GM23338 (cell line): ENCODE data around the gene TARS2. TPM values are rescaled to one million over a fixed set of nuclear protein-coding genes. Genes with fewer than 3 reads are reported as not detected.

Source experiments
- ATAC-seq: fragments of 200-7000 bp; cut with Tn5 transposase; 3 replicates; pipeline ENCODE4 v1.9.1; 2020
- DNase-seq: peaks from one replicate; pipeline ENCODE4 v3.0.0-alpha.2; 2015; ENCODE audit warnings: low spot score
- H2AFZ ChIP-seq: fragments of 200-600 bp; sonication (generic); 2 replicates; pipeline ENCODE4 v1.8.0; 2016; ENCODE audit warnings: antibody characterized with exemption, mild to moderate bottlenecking, moderate library complexity
- H3F3A ChIP-seq: fragments of 200-600 bp; sonication (generic); replicated peaks from 2 replicates; pipeline ENCODE4 v1.8.0; 2017; ENCODE audit warnings: antibody characterized with exemption, mixed run types, low read depth
- H3K27ac ChIP-seq: fragments of 200-600 bp; sonication (generic); 2 replicates; pipeline ENCODE4 v1.6.1; 2016; ENCODE audit warnings: low read depth
- H3K27me3 ChIP-seq: fragments of 200-600 bp; sonication (generic); 2 replicates; pipeline ENCODE4 v1.8.0; 2016; ENCODE audit warnings: mild to moderate bottlenecking, mixed run types, moderate library complexity; ENCODE audit not compliant: insufficient read depth
- H3K36me3 ChIP-seq: fragments of 200-600 bp; sonication (generic); 2 replicates; pipeline ENCODE4 v1.8.0; 2016; ENCODE audit warnings: mild to moderate bottlenecking; ENCODE audit not compliant: insufficient read depth
- H3K4me1 ChIP-seq: fragments of 200-600 bp; sonication (generic); 2 replicates; pipeline ENCODE4 v1.8.0; 2016; ENCODE audit warnings: mild to moderate bottlenecking, moderate library complexity; ENCODE audit not compliant: insufficient read depth
- H3K4me2 ChIP-seq: fragments of 200-600 bp; sonication (generic); 2 replicates; pipeline ENCODE4 v1.7.1; 2017; ENCODE audit warnings: mixed run types
- H3K4me3 ChIP-seq: fragments of 200-600 bp; sonication (generic); 2 replicates; pipeline ENCODE4 v1.6.1; 2016; ENCODE audit warnings: mixed run types
- H3K79me2 ChIP-seq: fragments of 200-600 bp; sonication (generic); replicated peaks from 2 replicates; pipeline ENCODE4 v1.8.0; 2017; ENCODE audit warnings: mild to moderate bottlenecking; ENCODE audit not compliant: insufficient read depth
- H3K9me2 ChIP-seq: fragments of 200-600 bp; sonication (generic); 2 replicates; pipeline ENCODE4 v1.8.0; 2017; ENCODE audit not compliant: insufficient read depth
- H4K20me1 ChIP-seq: fragments of 200-600 bp; sonication (generic); replicated peaks from 2 replicates; pipeline ENCODE4 v1.8.0; 2017; ENCODE audit warnings: mild to moderate bottlenecking; ENCODE audit not compliant: insufficient read depth
- H3K27ac Mint-ChIP-seq: 2 replicates; pipeline ENCODE4 v1.8.0; 2020; ENCODE audit warnings: inconsistent platforms, mild to moderate bottlenecking, moderate library complexity, mixed read lengths
- H3K27me3 Mint-ChIP-seq: 3 replicates; pipeline ENCODE4 v1.8.0; 2022; ENCODE audit warnings: low read depth, mild to moderate bottlenecking, moderate library complexity, mixed read lengths, inconsistent platforms; ENCODE audit not compliant: insufficient read depth, poor library complexity
- H3K36me3 Mint-ChIP-seq: 3 replicates; pipeline ENCODE4 v1.8.0; 2021; ENCODE audit warnings: low read depth, mild to moderate bottlenecking, inconsistent platforms, moderate library complexity, mixed read lengths
- H3K4me1 Mint-ChIP-seq: 3 replicates; pipeline ENCODE4 v1.8.0; 2020; ENCODE audit warnings: mild to moderate bottlenecking, inconsistent platforms, mixed read lengths
- H3K4me3 Mint-ChIP-seq: 3 replicates; pipeline ENCODE4 v1.8.0; 2021; ENCODE audit warnings: moderate library complexity, mild to moderate bottlenecking, inconsistent platforms, mixed read lengths
- H3K9me3 Mint-ChIP-seq: 3 replicates; pipeline ENCODE4 v1.8.0; 2020; ENCODE audit warnings: moderate library complexity, mild to moderate bottlenecking, inconsistent platforms, mixed read lengths
- CREB1 ChIP-seq: fragments of 250-450 bp; sonication (Bioruptor Pico); IDR thresholded peaks from 2 replicates; pipeline ENCODE4 v1.5.0; 2020; ENCODE audit warnings: low read depth, mild to moderate bottlenecking, moderate library complexity
- EZH2 ChIP-seq: fragments of 200-600 bp; sonication (generic); IDR thresholded peaks from one replicate; pipeline ENCODE4 v1.8.0; 2017; ENCODE audit warnings: antibody characterized with exemption, mild to moderate bottlenecking, low read depth; ENCODE audit not compliant: unreplicated experiment
- EZH2phosphoT487 ChIP-seq: fragments of 200-600 bp; sonication (generic); IDR thresholded peaks from one replicate; pipeline ENCODE4 v1.8.1; 2018; ENCODE audit warnings: antibody characterized with exemption; ENCODE audit not compliant: unreplicated experiment
- JUNB ChIP-seq: IDR thresholded peaks from one replicate; pipeline ENCODE4 v1.6.1; 2016; ENCODE audit warnings: antibody characterized with exemption; ENCODE audit not compliant: unreplicated experiment
- NANOG ChIP-seq: IDR thresholded peaks from 2 replicates; pipeline ENCODE4 v1.6.1; 2016; ENCODE audit warnings: antibody characterized with exemption, borderline replicate concordance
- POLR2AphosphoS5 ChIP-seq: IDR thresholded peaks from 2 replicates; pipeline ENCODE4 v1.6.1; 2016; ENCODE audit warnings: antibody characterized with exemption, low read depth
- STAT1 ChIP-seq: IDR thresholded peaks from one replicate; pipeline ENCODE4 v1.6.1; 2016; ENCODE audit warnings: antibody characterized with exemption; ENCODE audit not compliant: unreplicated experiment
- ZNF114 ChIP-seq: fragments of 250-450 bp; sonication (Bioruptor Pico); IDR thresholded peaks from 2 replicates; pipeline ENCODE4 v1.5.0; 2020; ENCODE audit warnings: mild to moderate bottlenecking, moderate library complexity
- ZNF331 ChIP-seq: fragments of 250-450 bp; sonication (Bioruptor Pico); IDR thresholded peaks from 2 replicates; pipeline ENCODE4 v1.5.0; 2020; ENCODE audit warnings: low read depth, mild to moderate bottlenecking, moderate library complexity
- polyA plus RNA-seq: library from polyadenylated mRNA; unstranded; fragments of >200 nt; fragmentation: Nextera tagmentation; extraction: Ambion mirVana; gene quantifications from 2 replicates; pipeline ENCODE4 v1.2.1, GENCODE V29; 2016
- total RNA-seq: library from RNA; depleted of rRNA; stranded (reverse); fragments of >200 nt; shearing (Covaris generic); gene quantifications from 2 replicates; pipeline ENCODE4 v1.2.3, GENCODE V29; 2014
- TF ChIP-seq, protein P1 (sequence below), 2 experiments: fragments of 200-600 bp in 1 of 2; sonication (generic) in 1 of 2; conservative IDR thresholded peaks; 2 replicates each; pipeline versions ENCODE4 v1.5.1 to v1.6.1; 2016 to 2017; ENCODE audit warnings: antibody characterized with exemption in 2 of 2, low read depth in 2 of 2, mild to moderate bottlenecking in 2 of 2, moderate library complexity in 1 of 2
- TF ChIP-seq, protein P2 (sequence below): IDR thresholded peaks from one replicate; pipeline ENCODE4 v1.6.1; 2018; ENCODE audit warnings: antibody characterized with exemption; ENCODE audit not compliant: unreplicated experiment
- TF ChIP-seq, protein P3 (sequence below): fragments of 250-450 bp; sonication (Bioruptor Pico); IDR thresholded peaks from 2 replicates; pipeline ENCODE4 v1.5.0; 2020; ENCODE audit warnings: mild to moderate bottlenecking, moderate library complexity
- TF ChIP-seq, protein P4 (sequence below): IDR thresholded peaks from 2 replicates; pipeline ENCODE4 v1.6.1; 2016; ENCODE audit warnings: antibody characterized with exemption

The TARS2 gene
- total and polyA plus RNA-seq, 2 experiments from 2014 or later: 19.5 to 28.4 TPM

DNA sequence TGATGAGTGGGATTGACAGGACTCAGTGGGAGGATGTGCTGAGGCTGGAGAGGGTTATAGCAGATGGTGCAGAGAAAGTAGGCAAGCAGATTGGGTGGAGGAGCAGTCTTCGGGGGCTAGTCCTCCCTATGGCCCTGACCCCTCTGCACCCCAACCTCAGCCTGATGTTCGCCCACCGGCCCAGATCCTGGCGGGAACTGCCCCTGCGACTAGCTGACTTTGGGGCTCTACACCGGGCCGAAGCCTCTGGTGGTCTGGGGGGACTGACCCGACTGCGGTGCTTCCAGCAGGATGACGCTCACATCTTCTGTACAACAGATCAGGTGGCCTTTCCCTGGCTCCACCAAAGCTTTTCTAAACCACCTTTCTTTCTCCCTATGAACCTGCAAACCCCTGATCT is 11.1 kb downstream of the TARS2 start:
- no peaks in the 10 kb centered on the region for H3K4me1 Mint-ChIP-seq
- no peak overlapping the region for H3K4me3 ChIP-seq
- H3K27me3 ChIP-seq: no peaks in the 10 kb centered on the region
- no peak overlapping the region for H3K27ac ChIP-seq
- no peak overlapping the region for H2AFZ ChIP-seq
- no peaks in the 10 kb centered on the region; the same call in 2 of the 3 replicates for H3K9me3 Mint-ChIP-seq
- no peak overlapping the region for H3K4me3 Mint-ChIP-seq
- H3K36me3 ChIP-seq: peaks cover 11% of the 10 kb centered on the region
- H3K4me2 ChIP-seq: no peak overlapping the region
- H3K27me3 Mint-ChIP-seq: peaks cover 10% of the 10 kb centered on the region
- no peak for ATAC-seq
- H3K9me2 ChIP-seq: no peaks in the 10 kb centered on the region
- no peaks in the 10 kb centered on the region for H3K79me2 ChIP-seq
- H3K36me3 Mint-ChIP-seq: peaks cover 68% of the 10 kb centered on the region
- TF ChIP-seq JUNB (no peak), STAT1 (no peak), CREB1 (CRISPR knock-in tag) (no peak), ZNF114 (CRISPR knock-in tag) (no peak), ZNF331 (CRISPR knock-in tag) (no peak), EZH2 (no peak), NANOG (no peak), POLR2AphosphoS5 (no peak), EZH2phosphoT487 (no peak)
- TF ChIP-seq, protein P1, sequence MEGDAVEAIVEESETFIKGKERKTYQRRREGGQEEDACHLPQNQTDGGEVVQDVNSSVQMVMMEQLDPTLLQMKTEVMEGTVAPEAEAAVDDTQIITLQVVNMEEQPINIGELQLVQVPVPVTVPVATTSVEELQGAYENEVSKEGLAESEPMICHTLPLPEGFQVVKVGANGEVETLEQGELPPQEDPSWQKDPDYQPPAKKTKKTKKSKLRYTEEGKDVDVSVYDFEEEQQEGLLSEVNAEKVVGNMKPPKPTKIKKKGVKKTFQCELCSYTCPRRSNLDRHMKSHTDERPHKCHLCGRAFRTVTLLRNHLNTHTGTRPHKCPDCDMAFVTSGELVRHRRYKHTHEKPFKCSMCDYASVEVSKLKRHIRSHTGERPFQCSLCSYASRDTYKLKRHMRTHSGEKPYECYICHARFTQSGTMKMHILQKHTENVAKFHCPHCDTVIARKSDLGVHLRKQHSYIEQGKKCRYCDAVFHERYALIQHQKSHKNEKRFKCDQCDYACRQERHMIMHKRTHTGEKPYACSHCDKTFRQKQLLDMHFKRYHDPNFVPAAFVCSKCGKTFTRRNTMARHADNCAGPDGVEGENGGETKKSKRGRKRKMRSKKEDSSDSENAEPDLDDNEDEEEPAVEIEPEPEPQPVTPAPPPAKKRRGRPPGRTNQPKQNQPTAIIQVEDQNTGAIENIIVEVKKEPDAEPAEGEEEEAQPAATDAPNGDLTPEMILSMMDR (conservative IDR thresholded peaks at IDR 0.05; ENCODE audit: low read depth in 2 of 2): no peak
- TF ChIP-seq, protein P2, sequence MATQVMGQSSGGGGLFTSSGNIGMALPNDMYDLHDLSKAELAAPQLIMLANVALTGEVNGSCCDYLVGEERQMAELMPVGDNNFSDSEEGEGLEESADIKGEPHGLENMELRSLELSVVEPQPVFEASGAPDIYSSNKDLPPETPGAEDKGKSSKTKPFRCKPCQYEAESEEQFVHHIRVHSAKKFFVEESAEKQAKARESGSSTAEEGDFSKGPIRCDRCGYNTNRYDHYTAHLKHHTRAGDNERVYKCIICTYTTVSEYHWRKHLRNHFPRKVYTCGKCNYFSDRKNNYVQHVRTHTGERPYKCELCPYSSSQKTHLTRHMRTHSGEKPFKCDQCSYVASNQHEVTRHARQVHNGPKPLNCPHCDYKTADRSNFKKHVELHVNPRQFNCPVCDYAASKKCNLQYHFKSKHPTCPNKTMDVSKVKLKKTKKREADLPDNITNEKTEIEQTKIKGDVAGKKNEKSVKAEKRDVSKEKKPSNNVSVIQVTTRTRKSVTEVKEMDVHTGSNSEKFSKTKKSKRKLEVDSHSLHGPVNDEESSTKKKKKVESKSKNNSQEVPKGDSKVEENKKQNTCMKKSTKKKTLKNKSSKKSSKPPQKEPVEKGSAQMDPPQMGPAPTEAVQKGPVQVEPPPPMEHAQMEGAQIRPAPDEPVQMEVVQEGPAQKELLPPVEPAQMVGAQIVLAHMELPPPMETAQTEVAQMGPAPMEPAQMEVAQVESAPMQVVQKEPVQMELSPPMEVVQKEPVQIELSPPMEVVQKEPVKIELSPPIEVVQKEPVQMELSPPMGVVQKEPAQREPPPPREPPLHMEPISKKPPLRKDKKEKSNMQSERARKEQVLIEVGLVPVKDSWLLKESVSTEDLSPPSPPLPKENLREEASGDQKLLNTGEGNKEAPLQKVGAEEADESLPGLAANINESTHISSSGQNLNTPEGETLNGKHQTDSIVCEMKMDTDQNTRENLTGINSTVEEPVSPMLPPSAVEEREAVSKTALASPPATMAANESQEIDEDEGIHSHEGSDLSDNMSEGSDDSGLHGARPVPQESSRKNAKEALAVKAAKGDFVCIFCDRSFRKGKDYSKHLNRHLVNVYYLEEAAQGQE: no peak
- TF ChIP-seq, protein P3, sequence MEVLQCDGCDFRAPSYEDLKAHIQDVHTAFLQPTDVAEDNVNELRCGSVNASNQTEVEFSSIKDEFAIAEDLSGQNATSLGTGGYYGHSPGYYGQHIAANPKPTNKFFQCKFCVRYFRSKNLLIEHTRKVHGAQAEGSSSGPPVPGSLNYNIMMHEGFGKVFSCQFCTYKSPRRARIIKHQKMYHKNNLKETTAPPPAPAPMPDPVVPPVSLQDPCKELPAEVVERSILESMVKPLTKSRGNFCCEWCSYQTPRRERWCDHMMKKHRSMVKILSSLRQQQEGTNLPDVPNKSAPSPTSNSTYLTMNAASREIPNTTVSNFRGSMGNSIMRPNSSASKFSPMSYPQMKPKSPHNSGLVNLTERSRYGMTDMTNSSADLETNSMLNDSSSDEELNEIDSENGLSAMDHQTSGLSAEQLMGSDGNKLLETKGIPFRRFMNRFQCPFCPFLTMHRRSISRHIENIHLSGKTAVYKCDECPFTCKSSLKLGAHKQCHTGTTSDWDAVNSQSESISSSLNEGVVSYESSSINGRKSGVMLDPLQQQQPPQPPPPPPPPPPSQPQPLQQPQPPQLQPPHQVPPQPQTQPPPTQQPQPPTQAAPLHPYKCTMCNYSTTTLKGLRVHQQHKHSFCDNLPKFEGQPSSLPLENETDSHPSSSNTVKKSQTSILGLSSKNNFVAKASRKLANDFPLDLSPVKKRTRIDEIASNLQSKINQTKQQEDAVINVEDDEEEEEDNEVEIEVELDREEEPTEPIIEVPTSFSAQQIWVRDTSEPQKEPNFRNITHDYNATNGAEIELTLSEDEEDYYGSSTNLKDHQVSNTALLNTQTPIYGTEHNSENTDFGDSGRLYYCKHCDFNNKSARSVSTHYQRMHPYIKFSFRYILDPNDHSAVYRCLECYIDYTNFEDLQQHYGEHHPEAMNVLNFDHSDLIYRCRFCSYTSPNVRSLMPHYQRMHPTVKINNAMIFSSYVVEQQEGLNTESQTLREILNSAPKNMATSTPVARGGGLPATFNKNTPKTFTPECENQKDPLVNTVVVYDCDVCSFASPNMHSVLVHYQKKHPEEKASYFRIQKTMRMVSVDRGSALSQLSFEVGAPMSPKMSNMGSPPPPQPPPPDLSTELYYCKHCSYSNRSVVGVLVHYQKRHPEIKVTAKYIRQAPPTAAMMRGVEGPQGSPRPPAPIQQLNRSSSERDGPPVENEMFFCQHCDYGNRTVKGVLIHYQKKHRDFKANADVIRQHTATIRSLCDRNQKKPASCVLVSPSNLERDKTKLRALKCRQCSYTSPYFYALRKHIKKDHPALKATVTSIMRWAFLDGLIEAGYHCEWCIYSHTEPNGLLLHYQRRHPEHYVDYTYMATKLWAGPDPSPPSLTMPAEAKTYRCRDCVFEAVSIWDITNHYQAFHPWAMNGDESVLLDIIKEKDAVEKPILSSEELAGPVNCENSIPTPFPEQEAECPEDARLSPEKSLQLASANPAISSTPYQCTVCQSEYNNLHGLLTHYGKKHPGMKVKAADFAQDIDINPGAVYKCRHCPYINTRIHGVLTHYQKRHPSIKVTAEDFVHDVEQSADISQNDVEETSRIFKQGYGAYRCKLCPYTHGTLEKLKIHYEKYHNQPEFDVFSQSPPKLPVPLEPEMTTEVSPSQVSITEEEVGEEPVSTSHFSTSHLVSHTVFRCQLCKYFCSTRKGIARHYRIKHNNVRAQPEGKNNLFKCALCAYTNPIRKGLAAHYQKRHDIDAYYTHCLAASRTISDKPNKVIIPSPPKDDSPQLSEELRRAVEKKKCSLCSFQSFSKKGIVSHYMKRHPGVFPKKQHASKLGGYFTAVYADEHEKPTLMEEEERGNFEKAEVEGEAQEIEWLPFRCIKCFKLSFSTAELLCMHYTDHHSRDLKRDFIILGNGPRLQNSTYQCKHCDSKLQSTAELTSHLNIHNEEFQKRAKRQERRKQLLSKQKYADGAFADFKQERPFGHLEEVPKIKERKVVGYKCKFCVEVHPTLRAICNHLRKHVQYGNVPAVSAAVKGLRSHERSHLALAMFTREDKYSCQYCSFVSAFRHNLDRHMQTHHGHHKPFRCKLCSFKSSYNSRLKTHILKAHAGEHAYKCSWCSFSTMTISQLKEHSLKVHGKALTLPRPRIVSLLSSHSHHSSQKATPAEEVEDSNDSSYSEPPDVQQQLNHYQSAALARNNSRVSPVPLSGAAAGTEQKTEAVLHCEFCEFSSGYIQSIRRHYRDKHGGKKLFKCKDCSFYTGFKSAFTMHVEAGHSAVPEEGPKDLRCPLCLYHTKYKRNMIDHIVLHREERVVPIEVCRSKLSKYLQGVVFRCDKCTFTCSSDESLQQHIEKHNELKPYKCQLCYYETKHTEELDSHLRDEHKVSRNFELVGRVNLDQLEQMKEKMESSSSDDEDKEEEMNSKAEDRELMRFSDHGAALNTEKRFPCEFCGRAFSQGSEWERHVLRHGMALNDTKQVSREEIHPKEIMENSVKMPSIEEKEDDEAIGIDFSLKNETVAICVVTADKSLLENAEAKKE (CRISPR knock-in tag): no peak
- TF ChIP-seq, protein P4, sequence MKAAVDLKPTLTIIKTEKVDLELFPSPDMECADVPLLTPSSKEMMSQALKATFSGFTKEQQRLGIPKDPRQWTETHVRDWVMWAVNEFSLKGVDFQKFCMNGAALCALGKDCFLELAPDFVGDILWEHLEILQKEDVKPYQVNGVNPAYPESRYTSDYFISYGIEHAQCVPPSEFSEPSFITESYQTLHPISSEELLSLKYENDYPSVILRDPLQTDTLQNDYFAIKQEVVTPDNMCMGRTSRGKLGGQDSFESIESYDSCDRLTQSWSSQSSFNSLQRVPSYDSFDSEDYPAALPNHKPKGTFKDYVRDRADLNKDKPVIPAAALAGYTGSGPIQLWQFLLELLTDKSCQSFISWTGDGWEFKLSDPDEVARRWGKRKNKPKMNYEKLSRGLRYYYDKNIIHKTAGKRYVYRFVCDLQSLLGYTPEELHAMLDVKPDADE: no peak
- H3F3A ChIP-seq: no peaks in the 10 kb centered on the region
- H3K27ac Mint-ChIP-seq: no peak overlapping the region
- no peaks in the 10 kb centered on the region for H4K20me1 ChIP-seq
- DNase-seq: no peak
- H3K4me1 ChIP-seq: no peaks in the 10 kb centered on the region
